Smooth muscle cell (in vitro differentiated cells): Measurements from ENCODE around the gene HS6ST3. TPM values are rescaled to one million over a fixed set of nuclear protein-coding genes. Genes with fewer than 3 reads are reported as not detected.

Experiments
- DNase-seq: peaks from one replicate; lab custom pipeline; 2025; ENCODE audit not compliant: unreplicated experiment; lab: John Stamatoyannopoulos, UW
- H2AFZ ChIP-seq: fragments of 200-600 bp; sonication (generic); 2 replicates; pipeline ENCODE4 v1.6.0; 2016; ENCODE audit warnings: antibody characterized with exemption, low read depth, mild to moderate bottlenecking
- H3F3A ChIP-seq: fragments of 200-600 bp; sonication (generic); 2 replicates; pipeline ENCODE4 v1.6.0; 2017; ENCODE audit warnings: antibody characterized with exemption, low read depth
- H3K27ac ChIP-seq: fragments of 200-600 bp; sonication (generic); 2 replicates; pipeline ENCODE4 v1.5.1; 2016; ENCODE audit warnings: low read depth, mild to moderate bottlenecking
- H3K27me3 ChIP-seq: fragments of 200-600 bp; sonication (generic); 2 replicates; pipeline ENCODE4 v1.6.1; 2016; ENCODE audit warnings: low read depth, mild to moderate bottlenecking
- H3K36me3 ChIP-seq: fragments of 200-600 bp; sonication (generic); 2 replicates; pipeline ENCODE4 v1.5.1; 2016; ENCODE audit warnings: low read depth
- H3K4me1 ChIP-seq: fragments of 200-600 bp; sonication (generic); 2 replicates; pipeline ENCODE4 v1.5.1; 2016; ENCODE audit warnings: low read depth
- H3K4me2 ChIP-seq: fragments of 200-600 bp; sonication (generic); 2 replicates; pipeline ENCODE4 v1.6.0; 2016; ENCODE audit warnings: mild to moderate bottlenecking
- H3K4me3 ChIP-seq: fragments of 200-600 bp; sonication (generic); 2 replicates; pipeline ENCODE4 v1.5.1; 2016; ENCODE audit warnings: mild to moderate bottlenecking
- H3K79me2 ChIP-seq: fragments of 200-600 bp; sonication (generic); 2 replicates; pipeline ENCODE4 v1.6.0; 2016; ENCODE audit warnings: low read depth, mild to moderate bottlenecking
- H3K9ac ChIP-seq: fragments of 200-600 bp; sonication (generic); 2 replicates; pipeline ENCODE4 v1.6.0; 2016; ENCODE audit warnings: low read depth
- H3K9me3 ChIP-seq: fragments of 200-600 bp; sonication (generic); replicated peaks from 2 replicates; pipeline ENCODE4 v1.5.1; 2016; ENCODE audit warnings: low read depth
- H4K20me1 ChIP-seq: fragments of 200-600 bp; sonication (generic); 2 replicates; pipeline ENCODE4 v1.6.0; 2016; ENCODE audit warnings: low read depth
- CTCF ChIP-seq: fragments of 200-600 bp; sonication (generic); IDR thresholded peaks from 2 replicates; pipeline ENCODE4 v1.5.1; 2017; ENCODE audit warnings: borderline replicate concordance, mild to moderate bottlenecking, antibody characterized with exemption; ENCODE audit not compliant: insufficient read depth, poor library complexity, severe bottlenecking
- WGBS: methylation state at CpG from one replicate; pipeline ENCODE4 v1.1.7; 2016; ENCODE audit warnings: low lambda C conversion rate; 5-methylcytosine and 5-hydroxymethylcytosine counted together
- polyA plus RNA-seq: library from polyadenylated mRNA; unstranded; fragments of >200 nt; fragmentation: Nextera tagmentation; extraction: Ambion mirVana; gene quantifications from 2 replicates; pipeline ENCODE4 v1.2.1, GENCODE V29; 2016
- total RNA-seq: library from RNA; depleted of rRNA; stranded (reverse); fragments of >200 nt; gene quantifications from 2 replicates; pipeline ENCODE4 v1.2.3, GENCODE V29; 2014

HS6ST3 gene
- total and polyA plus RNA-seq, 2 experiments from 2014 or later: 0.09 TPM; not detected in 1

GRCh38 chr13:96248996-96249395 lies 159.1 kb downstream of the HS6ST3 start:
- H3K27ac ChIP-seq: no peak overlapping the region

GRCh38 chr13:96252903-96253302 lies 163.0 kb downstream of the HS6ST3 start:
- H3K4me3 ChIP-seq: no peak overlapping the region
- 91% methylated on average over 4 of the region's 4 CpGs for WGBS
- no peaks in the 10 kb centered on the region for H3K9me3 ChIP-seq
- H2AFZ ChIP-seq: no peak overlapping the region
- H3K27ac ChIP-seq: no peak overlapping the region
- H3F3A ChIP-seq: no peaks in the 10 kb centered on the region
- H4K20me1 ChIP-seq: no peaks in the 10 kb centered on the region
- no peak for DNase-seq
- H3K9ac ChIP-seq: no peak overlapping the region
- H3K27me3 ChIP-seq: no peaks in the 10 kb centered on the region
- no peaks in the 10 kb centered on the region for H3K4me1 ChIP-seq
- H3K4me2 ChIP-seq: no peak overlapping the region
- H3K79me2 ChIP-seq: no peaks in the 10 kb centered on the region
- no peak for TF ChIP-seq CTCF
- H3K36me3 ChIP-seq: no peaks in the 10 kb centered on the region

More at GRCh38 chr13:96248996-96249395, 159.1 kb downstream of the HS6ST3 start:
- no peak overlapping the region for H3K4me3 ChIP-seq
- H3K4me1 ChIP-seq: no peaks in the 10 kb centered on the region
- H3K79me2 ChIP-seq: no peaks in the 10 kb centered on the region
- H4K20me1 ChIP-seq: no peaks in the 10 kb centered on the region
- DNase-seq: no peak
- H3K9me3 ChIP-seq: no peaks in the 10 kb centered on the region
- TF ChIP-seq CTCF: no peak
- 50% methylated on average over 1 of the region's 1 CpG for WGBS
- H3K36me3 ChIP-seq: no peaks in the 10 kb centered on the region
- no peaks in the 10 kb centered on the region for H3K27me3 ChIP-seq
- no peak overlapping the region for H3K4me2 ChIP-seq
- no peaks in the 10 kb centered on the region for H3F3A ChIP-seq
- no peak overlapping the region for H2AFZ ChIP-seq
- H3K9ac ChIP-seq: no peak overlapping the region

- no peak for TF ChIP-seq CTCF
- Histone ChIP-seq H3K9ac (no peak overlapping the region), H3K4me2 (no peak overlapping the region), H2AFZ (no peak overlapping the region), H4K20me1 (no peaks in the 10 kb centered on the region), H3K27ac (no peak overlapping the region), H3K4me3 (no peak overlapping the region), H3K79me2 (no peaks in the 10 kb centered on the region), H3K4me1 (no peaks in the 10 kb centered on the region), H3K27me3 (no peaks in the 10 kb centered on the region), H3K9me3 (no peaks in the 10 kb centered on the region), H3F3A (no peaks in the 10 kb centered on the region), H3K36me3 (no peaks in the 10 kb centered on the region)
- no peak for DNase-seq
- 87% methylated on average over 1 of the region's 1 CpG for WGBS
These were observed 183.3 kb downstream of the HS6ST3 start for GRCh38 chr13:96273196-96273595.

GRCh38 chr13:96274046-96274445 lies 184.1 kb downstream of the HS6ST3 start:
- whole genome bisulfite sequencing: 91% methylated on average over 2 of the region's 2 CpGs
- Histone ChIP-seq H3K4me2 (no peak overlapping the region), H3K36me3 (no peaks in the 10 kb centered on the region), H3F3A (no peaks in the 10 kb centered on the region), H3K4me3 (no peak overlapping the region), H3K27ac (no peak overlapping the region), H3K9me3 (no peaks in the 10 kb centered on the region), H3K9ac (no peak overlapping the region), H3K79me2 (no peaks in the 10 kb centered on the region), H3K4me1 (no peaks in the 10 kb centered on the region), H4K20me1 (no peaks in the 10 kb centered on the region), H2AFZ (no peak overlapping the region), H3K27me3 (no peaks in the 10 kb centered on the region)
- TF ChIP-seq CTCF: no peak
- no peak for DNase-seq
